Measurements from ENCODE around the gene BYSL. TPM values are rescaled to one million over a fixed set of nuclear protein-coding genes. Genes with fewer than 3 reads are reported as not detected.
A peak's percentile ranks its signal among the peaks of the same experiment; 100 is the strongest.

The BYSL gene
- polyA plus RNA-seq, 2 of the 4 experiments (the other 2 are of a cell fraction), result 28.8 to 61.8 TPM

GRCh38 chr6:41967312-41968287, 46.3 kb downstream of the BYSL start (continued):
- TF ChIP-seq CEBPB (IDR thresholded peaks at IDR 0.05) (peak; percentile 44 to 78; a peak in 3 of 4 replicates), FOXS1 (CRISPR knock-in tag; IDR thresholded peaks at IDR 0.05) (peak; percentile 52; the same call in 1 of the 2 replicates), CBX8 (IDR thresholded peaks at IDR 0.05) (no peak), RAD21 (conservative IDR thresholded peaks at IDR 0.05 in 1 of 2, IDR thresholded peaks at IDR 0.05 in 1 of 2) (peak; percentile 23 to 46; a peak in 4 of 5 replicates), FOSL2 (IDR thresholded peaks at IDR 0.05) (no peak; the same call in 1 of the 2 replicates), FOSL2 (CRISPR knock-in tag; IDR thresholded peaks at IDR 0.05) (peak; percentile 62), EP300 (IDR thresholded peaks at IDR 0.05) (peak; percentile 90 to 97; a peak in 4 of 5 replicates), ZNF302 (CRISPR knock-in tag; IDR thresholded peaks at IDR 0.05) (no peak), MAX (IDR thresholded peaks at IDR 0.05) (no peak; the same call in 1 of the 2 replicates), CBX2 (IDR thresholded peaks at IDR 0.05; ENCODE audit: borderline replicate concordance, low read depth) (no peak), EHF (CRISPR knock-in tag; IDR thresholded peaks at IDR 0.05) (peak; percentile 91), HOXB13 (CRISPR knock-in tag; IDR thresholded peaks at IDR 0.05; ENCODE audit: low read depth) (0 out of 2 replicates have a peak, but pooled peaks have one; percentile 38), REST (IDR thresholded peaks at IDR 0.05) (no peak)

GRCh38 chr6:41970436-41970846, 49.1 kb downstream of the BYSL start:
- CTCF ChIA-PET, result interaction anchor here (0.7 kb wide), 1 partner anchor 74 kb away, joined by 4 read pairs; no protein-coding TSS in a partner anchor
- POLR2A ChIA-PET, result no interaction called here
- FAIRE-seq, result no peak
- Histone ChIP-seq H3K9me3 (no peaks in the 10 kb centered on the region), H3K27ac (peak overlapping the region; percentile 95 to 97), H3K4me2 (peak overlapping the region; percentile 40), H3K4me1 (peaks cover 65% of the 10 kb centered on the region), H3K4me3 (no peak overlapping the region)
- ATAC-seq, result peak; percentile 16 to 35; a peak in 2 of 6 replicates
- DNase-seq (ENCODE audit: low read depth in 1 of 2, low spot score in 1 of 2), result peak; percentile 25 to 65
- 28% methylated on average over 4 of the region's 4 CpGs for WGBS (ENCODE audit: missing lambda C conversion rate)
- TF ChIP-seq ESRRA (IDR thresholded peaks at IDR 0.05; ENCODE audit: borderline replicate concordance, low read length), result no peak
- no peak for TF ChIP-seq USF2 (IDR thresholded peaks at IDR 0.05)
- no peak for TF ChIP-seq HMGXB4 (CRISPR knock-in tag; IDR thresholded peaks at IDR 0.05; ENCODE audit: borderline replicate concordance)
- TF ChIP-seq REST (IDR thresholded peaks at IDR 0.05), result no peak
- TF ChIP-seq CBX8 (IDR thresholded peaks at IDR 0.05), result no peak
- no peak for TF ChIP-seq FOSB (CRISPR knock-in tag; IDR thresholded peaks at IDR 0.05)
- TF ChIP-seq SREBF2 (IDR thresholded peaks at IDR 0.05), result no peak
- no peak for TF ChIP-seq TFCP2L1 (CRISPR knock-in tag; IDR thresholded peaks at IDR 0.05)
- no peak for TF ChIP-seq RNF2 (IDR thresholded peaks at IDR 0.05; ENCODE audit: borderline replicate concordance, low read depth)
- no peak for TF ChIP-seq CHD2 (IDR thresholded peaks at IDR 0.05; ENCODE audit: low read length, partially characterized antibody)
- no peak for TF ChIP-seq ZNF302 (CRISPR knock-in tag; IDR thresholded peaks at IDR 0.05)
- no peak for TF ChIP-seq HOXA7 (CRISPR knock-in tag; IDR thresholded peaks at IDR 0.05)
- no peak for TF ChIP-seq POLR2A (IDR thresholded peaks at IDR 0.05; ENCODE audit: low read length)
- TF ChIP-seq FOSL2 (IDR thresholded peaks at IDR 0.05), result 0 out of 2 replicates have a peak, but pooled peaks have one; percentile 17
- peak; percentile 63 for TF ChIP-seq FOSL2 (CRISPR knock-in tag; IDR thresholded peaks at IDR 0.05)
- no peak for TF ChIP-seq RAD21 (conservative IDR thresholded peaks at IDR 0.05 in 1 of 2, IDR thresholded peaks at IDR 0.05 in 1 of 2)
- TF ChIP-seq SMC3 (IDR thresholded peaks at IDR 0.05), result no peak
- no peak for TF ChIP-seq BHLHE40 (IDR thresholded peaks at IDR 0.05; ENCODE audit: low read depth, low read length)
- TF ChIP-seq KDM1A (IDR thresholded peaks at IDR 0.05; ENCODE audit: low read depth), result no peak
- no peak for TF ChIP-seq POLR2AphosphoS2 (conservative IDR thresholded peaks at IDR 0.05; ENCODE audit: low read length)
